Loucy (cell line): ENCODE data around the gene CS.

ENCODE experiments used
- H2AFZ ChIP-seq: fragments of 200-600 bp; sonication (generic); 2 replicates; pipeline ENCODE4 v1.6.0; 2016; ENCODE audit warnings: antibody characterized with exemption, mild to moderate bottlenecking, low read length, moderate library complexity
- H3F3A ChIP-seq: fragments of 200-600 bp; 2 replicates; pipeline ENCODE4 v1.6.0; 2016; ENCODE audit warnings: antibody characterized with exemption, low read depth, mild to moderate bottlenecking
- H3K27me3 ChIP-seq: fragments of 200-600 bp; sonication (generic); 2 replicates; pipeline ENCODE4 v1.6.1; 2014; ENCODE audit warnings: low read length, mild to moderate bottlenecking; ENCODE audit not compliant: insufficient read depth, poor library complexity, severe bottlenecking
- H3K36me3 ChIP-seq: fragments of 200-600 bp; sonication (generic); 2 replicates; pipeline ENCODE4 v1.6.1; 2016; ENCODE audit warnings: low read length; ENCODE audit not compliant: insufficient read depth
- H3K4me1 ChIP-seq: fragments of 200-600 bp; sonication (generic); 2 replicates; pipeline ENCODE4 v1.5.1; 2014; ENCODE audit warnings: low read length, mild to moderate bottlenecking; ENCODE audit not compliant: insufficient read depth, poor library complexity, severe bottlenecking
- H3K4me2 ChIP-seq: fragments of 200-600 bp; sonication (generic); 2 replicates; pipeline ENCODE4 v1.6.0; 2014; ENCODE audit warnings: antibody characterized with exemption, low read length, low read depth, mild to moderate bottlenecking; ENCODE audit not compliant: poor library complexity, severe bottlenecking
- H3K4me3 ChIP-seq: fragments of 200-600 bp; sonication (generic); 2 replicates; pipeline ENCODE4 v1.5.1; 2014; ENCODE audit warnings: low read length, mild to moderate bottlenecking, mixed read lengths; ENCODE audit not compliant: poor library complexity, severe bottlenecking
- H3K79me2 ChIP-seq: fragments of 200-600 bp; sonication (generic); 2 replicates; pipeline ENCODE4 v1.6.1; 2014; ENCODE audit warnings: low read length; ENCODE audit not compliant: insufficient read depth
- H3K9ac ChIP-seq: fragments of 200-600 bp; sonication (generic); 2 replicates; pipeline ENCODE4 v1.6.0; 2014; ENCODE audit warnings: mild to moderate bottlenecking, low read depth, low read length, moderate library complexity; ENCODE audit not compliant: poor library complexity, severe bottlenecking
- H3K9me2 ChIP-seq: fragments of 200-600 bp; sonication (generic); replicated peaks from 2 replicates; pipeline ENCODE4 v1.6.1; 2016; ENCODE audit warnings: low read depth, low read length, mixed read lengths
- H3K9me3 ChIP-seq: fragments of 200-600 bp; sonication (generic); 2 replicates; pipeline ENCODE4 v1.6.1; 2014; ENCODE audit warnings: mild to moderate bottlenecking, antibody characterized with exemption, low read length, low read depth; ENCODE audit not compliant: insufficient read depth
- H4K20me1 ChIP-seq: fragments of 200-600 bp; sonication (generic); 2 replicates; pipeline ENCODE4 v1.6.0; 2014; ENCODE audit warnings: antibody characterized with exemption, low read length, mild to moderate bottlenecking; ENCODE audit not compliant: insufficient read depth, poor library complexity, severe bottlenecking
- EZH2phosphoT487 ChIP-seq: fragments of 200-600 bp; IDR thresholded peaks from 2 replicates; pipeline ENCODE4 v1.6.1; 2018; ENCODE audit warnings: antibody characterized with exemption, mild to moderate bottlenecking, moderate library complexity, borderline replicate concordance
- TF ChIP-seq, protein P1 (sequence below): fragments of 200-600 bp; sonication (generic); conservative IDR thresholded peaks from 2 replicates; pipeline ENCODE4 v1.5.1; 2014; ENCODE audit warnings: mild to moderate bottlenecking, antibody characterized with exemption, low read length

The CS gene

DNA sequence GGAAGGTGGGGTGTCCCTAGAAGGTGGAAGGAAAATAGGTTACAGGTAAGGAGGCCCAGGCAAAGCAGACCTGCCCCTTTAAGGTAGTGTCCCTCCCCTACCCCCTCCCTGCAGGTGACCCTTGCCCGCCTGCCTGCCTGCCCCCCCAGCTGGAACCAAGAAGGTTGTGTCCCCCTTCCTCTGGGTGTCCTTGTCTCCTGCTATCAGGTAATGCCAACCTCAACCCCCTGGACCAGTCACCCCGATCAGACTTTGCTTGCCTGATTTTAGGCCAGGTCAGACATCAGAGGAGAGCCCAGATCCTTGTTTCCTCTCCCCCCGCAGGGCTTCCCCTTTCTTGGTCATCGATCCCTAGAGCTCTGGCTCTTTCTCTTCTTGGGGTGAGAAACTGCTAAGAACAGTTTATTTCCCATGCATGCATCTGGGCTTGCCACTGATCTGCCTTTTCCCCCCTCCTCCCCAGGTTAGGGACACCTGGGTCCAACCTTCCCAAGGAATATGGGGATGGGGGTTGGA lies 70.2 kb downstream of the CS start, which contains the start of gene SLC39A5:
Gene SLC39A5 (plus strand): TSS at position 136 of the 516 bp plus-strand sequence. CDS start 1,224 bp downstream, outside the sequence.
- Histone ChIP-seq H3F3A (no peaks in the 10 kb centered on the region), H3K27me3 (no peaks in the 10 kb centered on the region), H3K4me2 (no peak within 1 kb of the TSS), H3K4me1 (peaks cover 7% of the 10 kb centered on the region), H4K20me1 (no peaks in the 10 kb centered on the region), H3K9me2 (no peaks in the 10 kb centered on the region), H2AFZ (no peak within 1 kb of the TSS), H3K9ac (no peak within 1 kb of the TSS), H3K79me2 (no peaks in the 10 kb centered on the region; the same call in 1 of the 2 replicates), H3K4me3 (no peak within 1 kb of the TSS), H3K9me3 (no peaks in the 10 kb centered on the region), H3K36me3 (no peaks in the 10 kb centered on the region)
- TF ChIP-seq, protein P1, sequence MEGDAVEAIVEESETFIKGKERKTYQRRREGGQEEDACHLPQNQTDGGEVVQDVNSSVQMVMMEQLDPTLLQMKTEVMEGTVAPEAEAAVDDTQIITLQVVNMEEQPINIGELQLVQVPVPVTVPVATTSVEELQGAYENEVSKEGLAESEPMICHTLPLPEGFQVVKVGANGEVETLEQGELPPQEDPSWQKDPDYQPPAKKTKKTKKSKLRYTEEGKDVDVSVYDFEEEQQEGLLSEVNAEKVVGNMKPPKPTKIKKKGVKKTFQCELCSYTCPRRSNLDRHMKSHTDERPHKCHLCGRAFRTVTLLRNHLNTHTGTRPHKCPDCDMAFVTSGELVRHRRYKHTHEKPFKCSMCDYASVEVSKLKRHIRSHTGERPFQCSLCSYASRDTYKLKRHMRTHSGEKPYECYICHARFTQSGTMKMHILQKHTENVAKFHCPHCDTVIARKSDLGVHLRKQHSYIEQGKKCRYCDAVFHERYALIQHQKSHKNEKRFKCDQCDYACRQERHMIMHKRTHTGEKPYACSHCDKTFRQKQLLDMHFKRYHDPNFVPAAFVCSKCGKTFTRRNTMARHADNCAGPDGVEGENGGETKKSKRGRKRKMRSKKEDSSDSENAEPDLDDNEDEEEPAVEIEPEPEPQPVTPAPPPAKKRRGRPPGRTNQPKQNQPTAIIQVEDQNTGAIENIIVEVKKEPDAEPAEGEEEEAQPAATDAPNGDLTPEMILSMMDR = no peak
- TF ChIP-seq EZH2phosphoT487 = no peak

DNA sequence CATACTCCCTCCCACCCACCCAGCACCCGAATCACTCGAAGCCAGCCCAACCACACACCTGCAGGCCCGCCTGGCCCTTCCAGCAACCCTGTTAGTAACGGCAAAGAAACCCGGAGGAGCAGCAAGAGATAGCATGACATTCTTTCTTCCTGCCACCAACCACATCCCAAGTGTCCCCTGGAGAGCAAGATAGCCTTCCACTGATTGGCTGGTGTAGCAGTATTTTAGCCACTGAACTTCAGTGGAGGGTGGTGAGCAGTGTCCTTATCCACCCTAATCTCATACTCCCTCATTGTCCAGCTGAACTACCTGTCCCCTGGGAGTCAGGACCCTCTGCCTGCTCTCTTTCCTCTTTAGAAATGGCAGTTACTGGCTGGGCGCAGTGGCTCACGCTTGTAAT lies 71.0 kb downstream of the CS start:
- no peaks in the 10 kb centered on the region for H3K9me3 ChIP-seq
- no peaks in the 10 kb centered on the region for H3K9me2 ChIP-seq
- no peaks in the 10 kb centered on the region for H3F3A ChIP-seq
- TF ChIP-seq EZH2phosphoT487 = no peak
- TF ChIP-seq, protein P1 = no peak
- H3K36me3 ChIP-seq = no peaks in the 10 kb centered on the region
- no peak overlapping the region for H3K4me3 ChIP-seq
- no peak overlapping the region for H3K9ac ChIP-seq
- no peak overlapping the region for H3K4me2 ChIP-seq
- H3K27me3 ChIP-seq = no peaks in the 10 kb centered on the region
- H3K4me1 ChIP-seq = peaks cover 13% of the 10 kb centered on the region
- peaks cover 5% of the 10 kb centered on the region; the same call in 1 of the 2 replicates for H3K79me2 ChIP-seq
- H2AFZ ChIP-seq = no peak overlapping the region
- no peaks in the 10 kb centered on the region for H4K20me1 ChIP-seq

DNA sequence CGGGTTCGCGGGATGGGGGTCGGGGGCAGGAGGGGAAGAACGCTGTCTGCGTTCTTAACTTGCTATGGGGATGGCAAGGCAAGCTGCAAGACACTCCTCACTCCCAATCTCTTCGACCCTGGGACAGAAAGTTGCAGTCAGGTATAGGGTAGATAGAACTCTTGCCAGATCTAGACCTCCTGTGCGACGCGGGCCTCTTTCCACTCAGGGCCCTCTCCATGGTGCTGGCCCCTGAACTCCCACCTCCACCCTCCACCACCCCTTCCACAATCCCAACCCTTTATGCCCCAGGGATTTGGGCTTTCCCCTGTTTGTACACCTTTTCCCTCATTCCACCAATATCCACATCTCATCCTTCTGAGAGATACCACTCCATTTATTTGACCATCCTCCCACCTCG lies 75.2 kb downstream of the CS start:
- peak overlapping the region; percentile 90 for H3K4me3 ChIP-seq
- peak overlapping the region; percentile 92 for H3K4me2 ChIP-seq
- H2AFZ ChIP-seq = no peak overlapping the region
- no peaks in the 10 kb centered on the region for H3F3A ChIP-seq
- H3K27me3 ChIP-seq = no peaks in the 10 kb centered on the region
- no peaks in the 10 kb centered on the region for H3K9me3 ChIP-seq
- H3K79me2 ChIP-seq = peaks cover 20% of the 10 kb centered on the region
- H3K4me1 ChIP-seq = peaks cover 30% of the 10 kb centered on the region
- no peak for TF ChIP-seq EZH2phosphoT487
- TF ChIP-seq, protein P1 = no peak
- peaks cover 6% of the 10 kb centered on the region for H4K20me1 ChIP-seq
- H3K9ac ChIP-seq = peak overlapping the region; percentile 85
- no peaks in the 10 kb centered on the region for H3K9me2 ChIP-seq
- H3K36me3 ChIP-seq = no peaks in the 10 kb centered on the region
